ENCODE data around the gene RFTN2.
"Not testable (repeated sequence)": the region's sequence is repeated elsewhere in the genome, so short reads cannot be mapped to it uniquely, and the experiment has no call there.

The RFTN2 gene

GRCh38 chr2:197657562-197657961 is 17.8 kb downstream of the RFTN2 start:
- Histone ChIP-seq H3K4me3 (ENCODE audit: low read length) (no peak overlapping the region), H2AFZ (ENCODE audit: low read length) (no peak overlapping the region), H3K79me2 (ENCODE audit: low read length) (no peaks in the 10 kb centered on the region), H3K4me1 (ENCODE audit: low read length) (no peaks in the 10 kb centered on the region), H3K4me2 (ENCODE audit: low read depth, low read length) (no peak overlapping the region), H3K9me2 (replicated peaks; ENCODE audit: insufficient read depth, low read length) (no peaks in the 10 kb centered on the region), H3K27ac (ENCODE audit: low read length) (no peak overlapping the region), H4K20me1 (ENCODE audit: insufficient read depth, low read length) (no peaks in the 10 kb centered on the region), H3K9me3 (replicated peaks; ENCODE audit: insufficient read depth, low read length) (no peaks in the 10 kb centered on the region), H3K9ac (ENCODE audit: low read length) (no peak overlapping the region), H3F3A (ENCODE audit: insufficient read depth, low read length) (no peaks in the 10 kb centered on the region), H3K36me3 (replicated peaks; ENCODE audit: insufficient read depth, low read length) (no peaks in the 10 kb centered on the region), H3K27me3 (replicated peaks; ENCODE audit: insufficient read depth, low read length) (no peaks in the 10 kb centered on the region)
- no peak for DNase-seq
- TF ChIP-seq EZH2phosphoT487 (IDR thresholded peaks at IDR 0.05; ENCODE audit: low read length), result no peak
- no peak for TF ChIP-seq EZH2 (optimal IDR thresholded peaks at IDR 0.05; ENCODE audit: low read depth, low read length)
- no peak for TF ChIP-seq CTCF (IDR thresholded peaks at IDR 0.05; ENCODE audit: low read length)

GRCh38 chr2:197647961-197648690 is 27.3 kb downstream of the RFTN2 start:
- no peaks in the 10 kb centered on the region for H3K27me3 ChIP-seq (replicated peaks; ENCODE audit: insufficient read depth, low read length)
- no peaks in the 10 kb centered on the region for H3K9me3 ChIP-seq (replicated peaks; ENCODE audit: insufficient read depth, low read length)
- no peaks in the 10 kb centered on the region for H3K36me3 ChIP-seq (replicated peaks; ENCODE audit: insufficient read depth, low read length)
- DNase-seq, result no peak
- H3K4me3 ChIP-seq (ENCODE audit: low read length), result no peak overlapping the region
- no peak overlapping the region for H3K9ac ChIP-seq (ENCODE audit: low read length)
- TF ChIP-seq CTCF (IDR thresholded peaks at IDR 0.05; ENCODE audit: low read length) (no peak), EZH2phosphoT487 (IDR thresholded peaks at IDR 0.05; ENCODE audit: low read length) (no peak), EZH2 (optimal IDR thresholded peaks at IDR 0.05; ENCODE audit: low read depth, low read length) (no peak)
- no peaks in the 10 kb centered on the region for H3K4me1 ChIP-seq (ENCODE audit: low read length)
- no peaks in the 10 kb centered on the region for H4K20me1 ChIP-seq (ENCODE audit: insufficient read depth, low read length)
- H3K9me2 ChIP-seq (replicated peaks; ENCODE audit: insufficient read depth, low read length), result no peaks in the 10 kb centered on the region
- H3K27ac ChIP-seq (ENCODE audit: low read length), result no peak overlapping the region
- no peak overlapping the region for H2AFZ ChIP-seq (ENCODE audit: low read length)
- H3K4me2 ChIP-seq (ENCODE audit: low read depth, low read length), result no peak overlapping the region
- no peaks in the 10 kb centered on the region for H3K79me2 ChIP-seq (ENCODE audit: low read length)
- H3F3A ChIP-seq (ENCODE audit: insufficient read depth, low read length), result no peaks in the 10 kb centered on the region

- no peaks in the 10 kb centered on the region for H3K4me1 ChIP-seq (ENCODE audit: low read length)
- no peak overlapping the region for H3K9ac ChIP-seq (ENCODE audit: low read length)
- no peak for DNase-seq
- no peaks in the 10 kb centered on the region for H3K36me3 ChIP-seq (replicated peaks; ENCODE audit: insufficient read depth, low read length)
- H3K9me3 ChIP-seq (replicated peaks; ENCODE audit: insufficient read depth, low read length), result no peaks in the 10 kb centered on the region
- H3K4me2 ChIP-seq (ENCODE audit: low read depth, low read length), result no peak overlapping the region
- H4K20me1 ChIP-seq (ENCODE audit: insufficient read depth, low read length), result no peaks in the 10 kb centered on the region
- H3K27me3 ChIP-seq (replicated peaks; ENCODE audit: insufficient read depth, low read length), result no peaks in the 10 kb centered on the region
- H2AFZ ChIP-seq (ENCODE audit: low read length), result no peak overlapping the region
- H3K9me2 ChIP-seq (replicated peaks; ENCODE audit: insufficient read depth, low read length), result no peaks in the 10 kb centered on the region
- no peaks in the 10 kb centered on the region for H3F3A ChIP-seq (ENCODE audit: insufficient read depth, low read length)
- H3K27ac ChIP-seq (ENCODE audit: low read length), result no peak overlapping the region
- H3K4me3 ChIP-seq (ENCODE audit: low read length), result no peak overlapping the region
- no peak for TF ChIP-seq EZH2phosphoT487 (IDR thresholded peaks at IDR 0.05; ENCODE audit: low read length)
- no peak for TF ChIP-seq EZH2 (optimal IDR thresholded peaks at IDR 0.05; ENCODE audit: low read depth, low read length)
- no peak for TF ChIP-seq CTCF (IDR thresholded peaks at IDR 0.05; ENCODE audit: low read length)
- no peaks in the 10 kb centered on the region for H3K79me2 ChIP-seq (ENCODE audit: low read length)
These were observed 33.7 kb downstream of the RFTN2 start for GRCh38 chr2:197641666-197642065.

- H2AFZ ChIP-seq (ENCODE audit: low read length); DNase-seq; H3K27ac ChIP-seq (ENCODE audit: low read length): not testable (repeated sequence)
These were observed 34.7 kb downstream of the RFTN2 start for GRCh38 chr2:197640571-197641122.

More at GRCh38 chr2:197640571-197641122, 34.7 kb downstream of the RFTN2 start:
- H3K4me2 ChIP-seq (ENCODE audit: low read depth, low read length); H3K9me2 ChIP-seq (replicated peaks; ENCODE audit: insufficient read depth, low read length); H3K9me3 ChIP-seq (replicated peaks; ENCODE audit: insufficient read depth, low read length); H3K27me3 ChIP-seq (replicated peaks; ENCODE audit: insufficient read depth, low read length); H3F3A ChIP-seq (ENCODE audit: insufficient read depth, low read length); H3K4me3 ChIP-seq (ENCODE audit: low read length); H3K9ac ChIP-seq (ENCODE audit: low read length); H4K20me1 ChIP-seq (ENCODE audit: insufficient read depth, low read length); H3K79me2 ChIP-seq (ENCODE audit: low read length); H3K4me1 ChIP-seq (ENCODE audit: low read length); H3K36me3 ChIP-seq (replicated peaks; ENCODE audit: insufficient read depth, low read length): not testable (repeated sequence)
